Naive thymus-derived CD4-positive, alpha-beta T cell (primary cell): ENCODE results near the gene VPS13D. TPM values are rescaled to one million over a fixed set of nuclear protein-coding genes. Genes with fewer than 3 reads are reported as not detected.

Source experiments
- ATAC-seq: fragments of 150-1000 bp; cut with Tn5 transposase; 2 replicates; pipeline ENCODE4 v1.10.0; 2021; ENCODE audit warnings: mild to moderate bottlenecking, moderate library complexity
- CTCF ChIA-PET: fragments of 350-600 bp; sonication (Branson Sonifier 250); formaldehyde crosslinking; loops from one replicate; lab custom pipeline; 2021; ENCODE audit warnings: antibody characterized with exemption; lab: Charles Lee
- POLR2A ChIA-PET: fragments of 350-600 bp; sonication (Branson Sonifier 250); formaldehyde crosslinking; loops from one replicate; lab custom pipeline; 2021; ENCODE audit warnings: antibody characterized with exemption, inconsistent platforms; lab: Charles Lee
- DNase-seq, 9 donors: peaks; one replicate each; pipeline versions ENCODE4 v3.0.0 to v3.0.0-alpha.2; 2020 to 2022; ENCODE audit warnings: mixed read lengths in 1 of 9
- H3K27ac ChIP-seq: one replicate; pipeline ENCODE4 v1.7.0; 2013; ENCODE audit warnings: mild to moderate bottlenecking, low read depth, low read length, moderate library complexity
- H3K27me3 ChIP-seq, 2 donors: one replicate each; pipeline ENCODE4 v1.7.0; 2013; ENCODE audit warnings: low read length in 2 of 2, mild to moderate bottlenecking in 2 of 2, moderate library complexity in 2 of 2; ENCODE audit not compliant: control insufficient read depth in 2 of 2, insufficient read depth in 2 of 2
- H3K36me3 ChIP-seq, 3 experiments: 1 replicate in 2 of 3; 2 replicates in 1 of 3; pipeline ENCODE4 v1.7.0; 2013; ENCODE audit warnings: low read length in 3 of 3, mild to moderate bottlenecking in 3 of 3, moderate library complexity in 1 of 3; ENCODE audit not compliant: insufficient read depth in 3 of 3, control insufficient read depth in 2 of 3
- H3K4me1 ChIP-seq, 2 donors: one replicate each; pipeline ENCODE4 v1.7.0; 2013; ENCODE audit warnings: low read length in 2 of 2, mild to moderate bottlenecking in 2 of 2, moderate library complexity in 1 of 2; ENCODE audit not compliant: control insufficient read depth in 2 of 2, insufficient read depth in 2 of 2
- H3K4me3 ChIP-seq: 2 replicates; pipeline ENCODE4 v1.7.0; 2013; ENCODE audit warnings: mild to moderate bottlenecking, low read length
- H3K9me3 ChIP-seq, 3 experiments: 1 replicate in 2 of 3; 2 replicates in 1 of 3; pipeline ENCODE4 v1.7.0; 2013; ENCODE audit warnings: low read length in 3 of 3; ENCODE audit not compliant: control insufficient read depth in 2 of 3
- H3K27ac Mint-ChIP-seq, 9 donors: one replicate each; pipeline ENCODE4 v1.8.0; 2020 to 2022; ENCODE audit warnings: mixed read lengths in 9 of 9, mild to moderate bottlenecking in 8 of 9, moderate library complexity in 5 of 9, inconsistent platforms in 2 of 9
- H3K27me3 Mint-ChIP-seq, 5 donors: one replicate each; pipeline ENCODE4 v1.8.0; 2021 to 2022; ENCODE audit warnings: mixed read lengths in 5 of 5, mild to moderate bottlenecking in 1 of 5
- H3K36me3 Mint-ChIP-seq, 5 donors: one replicate each; pipeline ENCODE4 v1.8.0; 2020 to 2022; ENCODE audit warnings: mixed read lengths in 5 of 5, mild to moderate bottlenecking in 3 of 5, inconsistent platforms in 1 of 5
- H3K4me1 Mint-ChIP-seq, 7 donors: one replicate each; pipeline ENCODE4 v1.8.0; 2020 to 2022; ENCODE audit warnings: mixed read lengths in 7 of 7, mild to moderate bottlenecking in 3 of 7, inconsistent platforms in 1 of 7
- H3K4me3 Mint-ChIP-seq, 10 donors: one replicate each; pipeline ENCODE4 v1.8.0; 2020 to 2022; ENCODE audit warnings: mild to moderate bottlenecking in 10 of 10, mixed read lengths in 10 of 10, moderate library complexity in 6 of 10, inconsistent platforms in 2 of 10
- H3K9me3 Mint-ChIP-seq, 11 donors: one replicate each; pipeline ENCODE4 v1.8.0; 2020 to 2022; ENCODE audit warnings: mixed read lengths in 11 of 11, mild to moderate bottlenecking in 4 of 11, inconsistent platforms in 1 of 11, moderate library complexity in 1 of 11
- intact Hi-C, 2 donors: fragments of 100-400 bp; cut with micrococcal nuclease; formaldehyde crosslinking; loops; one replicate each; pipeline ENCODE4 v1.15.1; 2023
- polyA plus RNA-seq, 2 donors: library from polyadenylated mRNA; unstranded; fragments of 300-500 nt; fragmentation: Illumina TruSeq; gene quantifications; one replicate each; pipeline ENCODE4 v1.2.3, GENCODE V29; 2021
- total RNA-seq, 6 experiments: library from RNA in 5 of 6; stranded (reverse) in 5 of 6; gene quantifications; 1 replicate in 5 of 6; 2 replicates in 1 of 6; pipeline ENCODE4 v1.2.3 and lab custom pipeline; 2021 to 2026

The VPS13D gene
- total and polyA plus RNA-seq, 7 experiments from 2014 or later, result 6.5 to 94.4 (median 73.2) TPM

- Histone ChIP-seq H3K4me3 (no peak overlapping the region), H3K27ac (no peak overlapping the region), H3K9me3 (peaks cover 0 to 7% (median 0%) of the 10 kb centered on the region in 3 experiments), H3K27me3 (no peaks in the 10 kb centered on the region), H3K4me1 (peaks cover 0 to 23% of the 10 kb centered on the region in 2 donors), H3K36me3 (peaks cover 0 to 17% (median 0%) of the 10 kb centered on the region in 3 experiments)
- POLR2A ChIA-PET, result interaction anchor here (0.6 to 1.2 kb wide), 3 partner anchors 81 to 203 kb away, joined by 3 read pairs; no protein-coding TSS in a partner anchor
- ATAC-seq (no peak), DNase-seq (no peak)
- H3K4me1 Mint-ChIP-seq, result peaks cover 9 to 46% (median 39%) of the 10 kb centered on the region in 7 donors
- intact Hi-C loops, result no loop called here
- CTCF ChIA-PET, result interaction anchor here (0.6 kb wide), 1 partner anchor 80 kb away, joined by 5 read pairs; no protein-coding TSS in a partner anchor
- peak overlapping the region in 2 of 9 donors; percentile 10 to 36 for H3K27ac Mint-ChIP-seq
- H3K4me3 Mint-ChIP-seq, result peak overlapping the region in 2 of 10 donors; percentile 7 to 10
- peaks cover 4 to 16% (median 9%) of the 10 kb centered on the region in 11 donors for H3K9me3 Mint-ChIP-seq
- no peaks in the 10 kb centered on the region for H3K27me3 Mint-ChIP-seq
- peaks cover 32 to 75% (median 53%) of the 10 kb centered on the region in 5 donors for H3K36me3 Mint-ChIP-seq
These were observed 184.0 kb downstream of the VPS13D start for GRCh38 chr1:12413664-12414410.

- intact Hi-C loops, result no loop called here
- Histone ChIP-seq H3K27ac (no peak overlapping the region), H3K36me3 (peaks cover 0 to 24% (median 0%) of the 10 kb centered on the region in 3 experiments), H3K27me3 (no peaks in the 10 kb centered on the region), H3K4me1 (peaks cover 0 to 23% of the 10 kb centered on the region in 2 donors), H3K9me3 (peaks cover 0 to 7% (median 0%) of the 10 kb centered on the region in 3 experiments), H3K4me3 (no peak overlapping the region)
- Mint-ChIP-seq H3K27ac (peak overlapping the region in 4 of 9 donors; percentile 0 to 53 (median 30)), H3K4me1 (peaks cover 9 to 44% (median 38%) of the 10 kb centered on the region in 7 donors), H3K4me3 (peak overlapping the region in 3 of 10 donors; percentile 1 to 14 (median 10)), H3K9me3 (peaks cover 4 to 16% (median 8%) of the 10 kb centered on the region in 11 donors), H3K27me3 (no peaks in the 10 kb centered on the region), H3K36me3 (peaks cover 39 to 79% (median 54%) of the 10 kb centered on the region in 5 donors)
- DNase-seq, result no peak
- CTCF ChIA-PET, result no interaction called here
- POLR2A ChIA-PET, result interaction anchor here (0.7 to 1.2 kb wide), 2 partner anchors 117 to 202 kb away, joined by 3 read pairs; no protein-coding TSS in a partner anchor
- ATAC-seq, result no peak
These were observed 184.7 kb downstream of the VPS13D start for GRCh38 chr1:12414444-12415018.

- no peak for DNase-seq
These were observed 185.2 kb downstream of the VPS13D start for GRCh38 chr1:12415038-12415466.

GRCh38 chr1:12416101-12416500, 186.3 kb downstream of the VPS13D start:
- no peaks in the 10 kb centered on the region for H3K9me3 ChIP-seq
- ATAC-seq, result no peak
- no peak for DNase-seq
- H3K4me1 ChIP-seq, result peaks cover 0 to 23% of the 10 kb centered on the region in 2 donors
- H3K9me3 Mint-ChIP-seq, result peaks cover 0 to 8% (median 0%) of the 10 kb centered on the region in 11 donors
- H3K27ac Mint-ChIP-seq, result peak overlapping the region in 4 of 9 donors; percentile 3 to 63 (median 32)
- H3K27me3 Mint-ChIP-seq, result no peaks in the 10 kb centered on the region
- no peak overlapping the region for H3K4me3 ChIP-seq
- intact Hi-C loops, result no loop called here
- ChIA-PET CTCF (interaction anchor here (1.1 kb wide), 1 partner anchor 8 kb away, joined by 3 read pairs; no protein-coding TSS in a partner anchor), POLR2A (interaction anchor here (1.4 kb wide), 1 partner anchor 15 kb away, joined by 3 read pairs; no protein-coding TSS in a partner anchor)
- H3K36me3 ChIP-seq, result peaks cover 0 to 16% (median 0%) of the 10 kb centered on the region in 3 experiments
- H3K4me1 Mint-ChIP-seq, result peaks cover 11 to 50% (median 38%) of the 10 kb centered on the region in 7 donors
- H3K27me3 ChIP-seq, result no peaks in the 10 kb centered on the region
- no peak overlapping the region for H3K4me3 Mint-ChIP-seq
- no peak overlapping the region for H3K27ac ChIP-seq
- H3K36me3 Mint-ChIP-seq, result peaks cover 31 to 75% (median 49%) of the 10 kb centered on the region in 5 donors

More at GRCh38 chr1:12415038-12415466, 185.2 kb downstream of the VPS13D start:
- intact Hi-C loops, result no loop called here
- Histone ChIP-seq H3K4me1 (peaks cover 0 to 23% of the 10 kb centered on the region in 2 donors), H3K36me3 (peaks cover 0 to 19% (median 0%) of the 10 kb centered on the region in 3 experiments), H3K27me3 (no peaks in the 10 kb centered on the region), H3K4me3 (no peak overlapping the region), H3K27ac (no peak overlapping the region), H3K9me3 (peaks cover 0 to 3% (median 0%) of the 10 kb centered on the region in 3 experiments)
- ChIA-PET POLR2A (interaction anchor here (1.2 kb wide), 1 partner anchor 116 kb away, joined by 3 read pairs; no protein-coding TSS in a partner anchor), CTCF (no interaction called here)
- H3K9me3 Mint-ChIP-seq, result peaks cover under 1 to 11% (median 3%) of the 10 kb centered on the region in 11 donors
- H3K27ac Mint-ChIP-seq, result peak overlapping the region in 3 of 9 donors; percentile 0 to 45 (median 35)
- H3K36me3 Mint-ChIP-seq, result peaks cover 34 to 79% (median 49%) of the 10 kb centered on the region in 5 donors
- peak overlapping the region in 2 of 10 donors; percentile 1 to 14 for H3K4me3 Mint-ChIP-seq
- H3K27me3 Mint-ChIP-seq, result no peaks in the 10 kb centered on the region
- ATAC-seq, result no peak
- H3K4me1 Mint-ChIP-seq, result peaks cover 10 to 44% (median 38%) of the 10 kb centered on the region in 7 donors

DNA sequence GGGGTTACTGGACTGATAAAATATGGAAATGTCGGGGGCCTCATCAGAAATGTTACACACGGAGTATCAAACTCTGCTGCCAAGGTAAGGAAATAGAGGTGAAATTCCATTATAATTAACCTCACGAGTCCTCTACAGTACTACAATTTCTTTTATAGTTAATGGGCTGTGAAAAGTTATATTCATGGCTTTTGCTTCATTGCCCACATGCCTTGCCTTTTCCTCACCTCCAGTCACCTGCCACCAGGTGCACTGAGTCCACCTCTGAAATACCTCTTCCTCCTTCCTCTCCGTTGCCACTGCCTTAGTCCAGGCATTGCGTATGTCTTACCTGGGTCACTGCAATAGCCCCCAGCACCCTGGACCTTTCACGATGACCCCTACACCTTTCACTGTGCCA, 186.9 kb downstream of the VPS13D start:
- no peaks in the 10 kb centered on the region for H3K9me3 ChIP-seq
- Mint-ChIP-seq H3K27me3 (no peaks in the 10 kb centered on the region), H3K4me3 (peak overlapping the region in 2 of 10 donors; percentile 54 to 64), H3K9me3 (peaks cover 0 to 6% (median 0%) of the 10 kb centered on the region in 11 donors), H3K27ac (peak overlapping the region in 6 of 9 donors; percentile 0 to 83 (median 24)), H3K36me3 (peaks cover 30 to 73% (median 53%) of the 10 kb centered on the region in 5 donors), H3K4me1 (peaks cover 11 to 56% (median 40%) of the 10 kb centered on the region in 7 donors)
- H3K4me1 ChIP-seq, result peaks cover 0 to 23% of the 10 kb centered on the region in 2 donors
- ChIA-PET POLR2A (interaction anchor here (1.4 to 1.5 kb wide), 2 partner anchors 11 to 15 kb away, joined by 3 to 4 read pairs; no protein-coding TSS in a partner anchor), CTCF (interaction anchor here (1.1 kb wide), 1 partner anchor 8 kb away, joined by 3 read pairs; no protein-coding TSS in a partner anchor)
- H3K27me3 ChIP-seq, result no peaks in the 10 kb centered on the region
- intact Hi-C loops, result no loop called here
- no peak overlapping the region for H3K4me3 ChIP-seq
- DNase-seq (no peak), ATAC-seq (no peak)
- no peak overlapping the region for H3K27ac ChIP-seq
- H3K36me3 ChIP-seq, result peaks cover 0 to 16% (median 0%) of the 10 kb centered on the region in 3 experiments

DNA sequence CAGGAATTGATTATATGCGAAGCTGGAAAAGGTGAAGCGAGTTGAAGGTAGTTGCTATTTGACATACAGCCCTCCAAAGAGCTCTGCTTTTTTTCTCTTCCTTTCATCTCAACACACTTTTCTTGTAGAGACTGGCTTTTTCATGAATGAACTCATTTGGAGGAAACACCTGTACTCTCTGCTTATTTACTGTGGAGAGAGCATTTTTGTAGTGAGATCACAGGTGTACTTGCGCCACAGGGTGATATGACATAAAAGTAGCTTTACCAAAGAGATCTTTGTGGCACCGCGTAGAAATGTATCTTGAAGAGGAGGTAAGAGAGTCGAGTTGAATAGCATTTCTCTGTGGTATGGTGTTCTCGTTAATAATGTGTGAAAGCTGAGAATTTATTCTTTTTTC, 187.6 kb downstream of the VPS13D start:
- H3K4me1 Mint-ChIP-seq, result peaks cover 11 to 58% (median 41%) of the 10 kb centered on the region in 7 donors
- ChIA-PET CTCF (no interaction called here), POLR2A (interaction anchor here (1.5 kb wide), 2 partner anchors 10 to 13 kb away, joined by 4 read pairs; no protein-coding TSS in a partner anchor)
- H3K9me3 Mint-ChIP-seq, result no peaks in the 10 kb centered on the region
- peak overlapping the region in 8 of 9 donors; percentile 0 to 83 (median 31) for H3K27ac Mint-ChIP-seq
- intact Hi-C loops, result no loop called here
- Histone ChIP-seq H3K27ac (no peak overlapping the region), H3K27me3 (no peaks in the 10 kb centered on the region), H3K4me1 (peaks cover 0 to 23% of the 10 kb centered on the region in 2 donors), H3K36me3 (peaks cover 0 to 16% (median 0%) of the 10 kb centered on the region in 3 experiments), H3K9me3 (no peaks in the 10 kb centered on the region), H3K4me3 (no peak overlapping the region)
- peaks cover 25 to 73% (median 47%) of the 10 kb centered on the region in 5 donors for H3K36me3 Mint-ChIP-seq
- DNase-seq (peak in 7 of 9 donors; percentile 24 to 74 (median 50)), ATAC-seq (peak; percentile 59)
- H3K27me3 Mint-ChIP-seq, result no peaks in the 10 kb centered on the region
- H3K4me3 Mint-ChIP-seq, result peak overlapping the region in 2 of 10 donors; percentile 54 to 64
